Stimulated activated CD4-positive, alpha-beta T cell treated with anti-CD3 and anti-CD28 coated beads, Interleukin-4, amount 100 ng/mL, for 48 hours (primary cell): Measurements from ENCODE around the gene CPNE5.

Experiments used
- DNase-seq, 2 donors: peaks; one replicate each; pipeline ENCODE4 v3.0.0-alpha.2; 2020; ENCODE audit warnings: low read depth in 2 of 2

The CPNE5 gene

GRCh38 chr6:36766399-36766945, 72.8 kb downstream of the CPNE5 start:
- DNase-seq, result no peak

GRCh38 chr6:36765594-36766398, 73.4 kb downstream of the CPNE5 start:
- DNase-seq, result peak; percentile 79 to 80

GRCh38 chr6:36765190-36765589, 74.1 kb downstream of the CPNE5 start:
- no peak for DNase-seq

GRCh38 chr6:36762123-36762522, 77.1 kb downstream of the CPNE5 start:
- DNase-seq, result no peak

- DNase-seq, result no peak
Measured at GRCh38 chr6:36760685-36761435, 78.4 kb downstream of the CPNE5 start.

GRCh38 chr6:36759148-36759759, 80.0 kb downstream of the CPNE5 start:
- DNase-seq, result peak; percentile 75 to 86

GRCh38 chr6:36758516-36759147, 80.6 kb downstream of the CPNE5 start:
- no peak for DNase-seq

GRCh38 chr6:36757943-36758508, 81.2 kb downstream of the CPNE5 start:
- no peak for DNase-seq

GRCh38 chr6:36757206-36757605, 82.0 kb downstream of the CPNE5 start:
- DNase-seq, result peak in 1 of 2 donors; percentile 9

GRCh38 chr6:36756786-36757185, 82.5 kb downstream of the CPNE5 start:
- DNase-seq, result no peak

GRCh38 chr6:36755435-36756348, 83.6 kb downstream of the CPNE5 start:
- peak; percentile 46 to 72 for DNase-seq

- no peak for DNase-seq
Measured at GRCh38 chr6:36754582-36755434, 84.4 kb downstream of the CPNE5 start.

GRCh38 chr6:36753671-36754405, 85.4 kb downstream of the CPNE5 start:
- no peak for DNase-seq

GRCh38 chr6:36752886-36753506, 86.2 kb downstream of the CPNE5 start:
- DNase-seq, result no peak

GRCh38 chr6:36752187-36752885, 86.9 kb downstream of the CPNE5 start:
- DNase-seq, result no peak

- no peak for DNase-seq
Measured at GRCh38 chr6:36751833-36752186, 87.4 kb downstream of the CPNE5 start.

GRCh38 chr6:36751091-36751490, 88.2 kb downstream of the CPNE5 start:
- no peak for DNase-seq
